Gastrocnemius medialis (tissue), 4 donors: ENCODE data around the gene ZNF324. TPM values are rescaled to one million over a fixed set of nuclear protein-coding genes. Genes with fewer than 3 reads are reported as not detected.
"Not testable (repeated sequence)": the region's sequence is repeated elsewhere in the genome, so short reads cannot be mapped to it uniquely, and the experiment has no call there.

Experiments used
- ATAC-seq, 2 donors: fragments of 150-250 bp; one replicate each; pipeline ENCODE4 v1.9.1; 2016
- DNase-seq, 2 donors: peaks; one replicate each; pipeline ENCODE4 v3.0.0-alpha.2; 2019
- H3K27ac ChIP-seq, 4 donors: fragments of 200-600 bp; sonication (generic); 1 replicate in 1 of 4; 2 replicates in 3 of 4; pipeline ENCODE4 v1.5.1; 2016 to 2018; ENCODE audit warnings: mild to moderate bottlenecking in 2 of 4, moderate library complexity in 1 of 4
- H3K27me3 ChIP-seq, 3 donors: fragments of 200-600 bp; sonication (generic) in 2 of 3; 1 replicate in 1 of 3; 2 replicates in 2 of 3; pipeline versions ENCODE4 v1.5.1 to v1.6.0; 2016 to 2019; ENCODE audit warnings: mild to moderate bottlenecking in 1 of 3, moderate library complexity in 1 of 3
- H3K36me3 ChIP-seq, 2 donors: fragments of 200-600 bp; sonication (generic) in 1 of 2; one replicate each; pipeline ENCODE4 v1.5.1; 2017 to 2018
- H3K4me1 ChIP-seq, 2 donors: fragments of 200-600 bp; sonication (generic) in 1 of 2; one replicate each; pipeline ENCODE4 v1.5.1; 2016 to 2017; ENCODE audit warnings: mild to moderate bottlenecking in 2 of 2
- H3K4me3 ChIP-seq, 4 donors: fragments of 200-600 bp; sonication (generic) in 3 of 4; 1 replicate in 1 of 4; 2 replicates in 3 of 4; pipeline ENCODE4 v1.5.1; 2016 to 2019; ENCODE audit warnings: mild to moderate bottlenecking in 2 of 4
- H3K9me3 ChIP-seq, 3 donors: fragments of 200-600 bp; sonication (generic) in 2 of 3; 1 replicate in 1 of 3; 2 replicates in 2 of 3; pipeline ENCODE4 v1.5.1; 2016 to 2019
- CTCF ChIP-seq, 5 experiments: fragments of 450-650 bp in 3 of 5; fragments of 200-600 bp in 2 of 5; sonication (generic) in 2 of 5; IDR thresholded peaks in 4 of 5; conservative IDR thresholded peaks in 1 of 5; 1 replicate in 4 of 5; 2 replicates in 1 of 5; pipeline ENCODE4 v1.5.1; 2016 to 2019; ENCODE audit warnings: antibody characterized with exemption in 5 of 5, mild to moderate bottlenecking in 3 of 5, moderate library complexity in 3 of 5
- POLR2A ChIP-seq, 2 donors: fragments of 450-650 bp; IDR thresholded peaks; one replicate each; pipeline ENCODE4 v1.6.1; 2017; ENCODE audit warnings: antibody characterized with exemption in 2 of 2, mild to moderate bottlenecking in 2 of 2, moderate library complexity in 2 of 2
- in situ Hi-C, 4 donors: fragments of 200-750 bp; cut with MboI; loops; one replicate each; pipeline versions ENCODE4 v1.15.0 to v1.8.0; 2017; ENCODE audit warnings: low sequenced_read_pairs in 4 of 4
- intact Hi-C: fragments of 100-400 bp; cut with DNase I; formaldehyde crosslinking; loops from one replicate; pipeline ENCODE4 v1.15.1; 2023; ENCODE audit warnings: low total_unique reads
- total RNA-seq, 4 donors: library from RNA; depleted of rRNA; stranded (reverse); fragments of >200 nt; gene quantifications; one replicate each; pipeline versions ENCODE4 v1.1.0 to v1.2.3, GENCODE V29; 2016

Gene ZNF324
- total RNA-seq, 4 donors from 2014 or later, result 8.1 to 11.4 (median 11.3) TPM

- H3K4me3 ChIP-seq, result peak overlapping the region; percentile 65 to 78 (median 72)
- no peaks in the 10 kb centered on the region for H3K27me3 ChIP-seq
- H3K27ac ChIP-seq, result peak overlapping the region in 2 of 4 donors; percentile 86 to 87
- TF ChIP-seq POLR2A (IDR thresholded peaks at IDR 0.05), result no peak
- TF ChIP-seq CTCF (IDR thresholded peaks at IDR 0.05 in 4 of 5, conservative IDR thresholded peaks at IDR 0.05 in 1 of 5), result no peak
- in situ Hi-C loops, result no loop called here
- ATAC-seq (no peak), DNase-seq (no peak)
- intact Hi-C loops, result no loop called here
- peaks cover 12 to 18% of the 10 kb centered on the region in 2 donors for H3K4me1 ChIP-seq
- no peaks in the 10 kb centered on the region for H3K36me3 ChIP-seq
- H3K9me3 ChIP-seq, result no peaks in the 10 kb centered on the region
Measured at GRCh38 chr19:58500242-58500641, 33.4 kb downstream of the ZNF324 start.

- H3K27ac ChIP-seq, H3K4me3 ChIP-seq, in situ Hi-C loops, DNase-seq, H3K36me3 ChIP-seq, H3K9me3 ChIP-seq, ATAC-seq, intact Hi-C loops, H3K27me3 ChIP-seq, H3K4me1 ChIP-seq: not testable (repeated sequence)
Measured at GRCh38 chr19:58507602-58508223, 40.8 kb downstream of the ZNF324 start.

GRCh38 chr19:58509731-58510083, 42.8 kb downstream of the ZNF324 start:
- H3K9me3 ChIP-seq, result no peaks in the 10 kb centered on the region
- no peak for ATAC-seq
- no peak for DNase-seq
- H3K4me3 ChIP-seq, result no peak overlapping the region
- no peaks in the 10 kb centered on the region for H3K36me3 ChIP-seq
- TF ChIP-seq POLR2A (IDR thresholded peaks at IDR 0.05) (no peak), CTCF (IDR thresholded peaks at IDR 0.05 in 4 of 5, conservative IDR thresholded peaks at IDR 0.05 in 1 of 5) (no peak)
- no peaks in the 10 kb centered on the region for H3K27me3 ChIP-seq
- H3K4me1 ChIP-seq, result peaks cover 3 to 4% of the 10 kb centered on the region in 2 donors
- in situ Hi-C loops, result no loop called here
- intact Hi-C loops, result no loop called here
- H3K27ac ChIP-seq, result no peak overlapping the region

- Histone ChIP-seq H3K27me3 (no peaks in the 10 kb centered on the region), H3K9me3 (no peaks in the 10 kb centered on the region), H3K4me3 (no peak overlapping the region), H3K4me1 (peaks cover 4 to 8% of the 10 kb centered on the region in 2 donors), H3K36me3 (no peaks in the 10 kb centered on the region), H3K27ac (no peak overlapping the region)
- TF ChIP-seq POLR2A (IDR thresholded peaks at IDR 0.05) (no peak), CTCF (IDR thresholded peaks at IDR 0.05 in 4 of 5, conservative IDR thresholded peaks at IDR 0.05 in 1 of 5) (no peak)
- intact Hi-C loops, result no loop called here
- in situ Hi-C loops, result no loop called here
- DNase-seq (no peak), ATAC-seq (no peak)
Measured at GRCh38 chr19:58510084-58510862, 43.4 kb downstream of the ZNF324 start.

- peaks cover 15 to 18% of the 10 kb centered on the region in 2 donors for H3K4me1 ChIP-seq
- in situ Hi-C loops, result no loop called here
- no peaks in the 10 kb centered on the region for H3K27me3 ChIP-seq
- intact Hi-C loops, result no loop called here
- no peak for DNase-seq
- H3K27ac ChIP-seq, result no peak within 1 kb of the TSS
- TF ChIP-seq CTCF (IDR thresholded peaks at IDR 0.05 in 4 of 5, conservative IDR thresholded peaks at IDR 0.05 in 1 of 5), result no peak
- TF ChIP-seq POLR2A (IDR thresholded peaks at IDR 0.05), result no peak
- H3K9me3 ChIP-seq, result no peaks in the 10 kb centered on the region
- ATAC-seq, result no peak
- peaks cover 0 to 5% of the 10 kb centered on the region in 2 donors for H3K36me3 ChIP-seq
- no peak within 1 kb of the TSS for H3K4me3 ChIP-seq
Measured at GRCh38 chr19:58511353-58512208, 44.7 kb downstream of the ZNF324 start, which contains the start of gene SLC27A5. SLC27A5 (minus strand) TSS chr19:58511992; CDS start chr19:58511955, 37 bp downstream.
